ENCODE results near the gene PCSK1. TPM values are rescaled to one million over a fixed set of nuclear protein-coding genes. Genes with fewer than 3 reads are reported as not detected.

Gene PCSK1
- total RNA-seq, 1 donor from 2014 or later, result not detected

DNA sequence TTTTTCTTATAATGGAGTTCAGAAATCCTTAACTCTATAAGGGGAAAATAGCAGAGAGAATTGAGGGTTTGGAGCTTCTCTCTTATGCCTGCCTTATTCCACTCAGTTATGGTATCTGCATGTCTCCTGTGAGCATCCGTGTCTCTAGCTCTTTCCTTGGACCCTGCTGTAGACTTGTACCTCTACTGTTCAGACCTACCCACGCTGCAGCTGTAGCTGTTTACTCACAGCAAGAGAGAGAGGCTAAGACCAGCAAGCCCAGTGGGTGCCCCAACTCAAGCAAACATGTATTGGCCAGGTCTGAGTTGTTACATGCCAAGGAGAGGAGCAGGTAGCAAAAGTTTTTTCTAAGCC, 7.1 kb upstream of the PCSK1 start:
- CTCF ChIA-PET, result interaction anchor here (0.6 to 1.3 kb wide), 3 partner anchors 95 to 655 kb away, joined by 3 to 5 read pairs (median 4); no protein-coding TSS in a partner anchor
- intact Hi-C loops (cut with micrococcal nuclease), result loop anchor here (1.0 to 2.0 kb wide), 2 partner anchors 480 to 581 kb away; no protein-coding TSS in a partner anchor
- peak overlapping the region; percentile 51 for H3K27ac Mint-ChIP-seq

DNA sequence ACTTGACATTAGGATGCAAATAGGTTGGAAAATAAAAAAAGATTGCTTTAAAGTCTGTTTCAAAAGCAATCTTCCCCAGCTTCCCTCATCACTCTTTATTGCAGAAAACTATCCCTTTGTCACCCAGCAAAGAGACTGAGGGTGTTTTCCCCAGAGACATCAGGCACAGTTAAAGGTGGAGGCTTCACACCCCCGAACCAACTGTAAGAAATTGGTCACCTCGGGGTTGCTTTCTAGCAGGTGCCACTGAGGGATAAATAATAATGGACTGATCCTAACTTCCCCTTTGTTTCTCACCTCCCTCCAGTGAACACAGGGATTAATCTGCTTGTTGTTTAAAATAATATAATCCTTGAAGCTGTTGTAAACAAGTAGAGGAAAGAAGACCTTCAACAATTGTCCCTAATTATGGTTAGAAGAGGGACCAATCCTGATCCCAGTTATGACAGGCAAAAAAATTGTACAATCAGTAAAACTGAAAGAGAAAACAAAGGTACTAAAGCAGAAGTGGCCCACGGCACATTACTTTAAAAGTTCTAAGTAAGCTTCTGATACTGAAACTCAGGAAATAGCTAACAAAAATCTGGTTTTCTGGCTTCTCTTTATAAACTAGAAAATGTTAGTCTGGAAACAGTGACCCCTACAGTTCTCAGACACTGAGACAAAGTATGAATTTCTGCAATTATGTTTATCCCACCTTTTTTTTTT, 6.6 kb upstream of the PCSK1 start:
- intact Hi-C loops (cut with micrococcal nuclease), result loop anchor here (1.0 to 5.0 kb wide), 3 partner anchors 163 to 581 kb away; no protein-coding TSS in a partner anchor
- Mint-ChIP-seq H3K27ac (peak overlapping the region; percentile 77), H3K4me3 (peak overlapping the region; percentile 56), H3K9me3 (no peaks in the 10 kb centered on the region), H3K4me1 (peaks cover 17% of the 10 kb centered on the region), H3K36me3 (ENCODE audit: low read depth) (no peaks in the 10 kb centered on the region), H3K27me3 (peaks cover 11% of the 10 kb centered on the region)
- no peak for DNase-seq
- TF ChIP-seq, protein P1, sequence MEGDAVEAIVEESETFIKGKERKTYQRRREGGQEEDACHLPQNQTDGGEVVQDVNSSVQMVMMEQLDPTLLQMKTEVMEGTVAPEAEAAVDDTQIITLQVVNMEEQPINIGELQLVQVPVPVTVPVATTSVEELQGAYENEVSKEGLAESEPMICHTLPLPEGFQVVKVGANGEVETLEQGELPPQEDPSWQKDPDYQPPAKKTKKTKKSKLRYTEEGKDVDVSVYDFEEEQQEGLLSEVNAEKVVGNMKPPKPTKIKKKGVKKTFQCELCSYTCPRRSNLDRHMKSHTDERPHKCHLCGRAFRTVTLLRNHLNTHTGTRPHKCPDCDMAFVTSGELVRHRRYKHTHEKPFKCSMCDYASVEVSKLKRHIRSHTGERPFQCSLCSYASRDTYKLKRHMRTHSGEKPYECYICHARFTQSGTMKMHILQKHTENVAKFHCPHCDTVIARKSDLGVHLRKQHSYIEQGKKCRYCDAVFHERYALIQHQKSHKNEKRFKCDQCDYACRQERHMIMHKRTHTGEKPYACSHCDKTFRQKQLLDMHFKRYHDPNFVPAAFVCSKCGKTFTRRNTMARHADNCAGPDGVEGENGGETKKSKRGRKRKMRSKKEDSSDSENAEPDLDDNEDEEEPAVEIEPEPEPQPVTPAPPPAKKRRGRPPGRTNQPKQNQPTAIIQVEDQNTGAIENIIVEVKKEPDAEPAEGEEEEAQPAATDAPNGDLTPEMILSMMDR (IDR thresholded peaks at IDR 0.05), result no peak
- ChIA-PET CTCF (interaction anchor here (0.6 to 1.3 kb wide), 3 partner anchors 94 to 654 kb away, joined by 3 to 5 read pairs (median 4); no protein-coding TSS in a partner anchor), POLR2A (interaction anchor here (0.7 kb wide), 1 partner anchor 10 kb away, joined by 6 read pairs; no protein-coding TSS in a partner anchor)
- ATAC-seq (ENCODE audit: low read depth), result peak; percentile 71

More for the DNA sequence above, 7.1 kb upstream of the PCSK1 start:
- DNase-seq (no peak), ATAC-seq (ENCODE audit: low read depth) (no peak)
- Mint-ChIP-seq H3K9me3 (no peaks in the 10 kb centered on the region), H3K36me3 (ENCODE audit: low read depth) (no peaks in the 10 kb centered on the region), H3K4me1 (peaks cover 17% of the 10 kb centered on the region), H3K4me3 (peak overlapping the region; percentile 56), H3K27me3 (peaks cover 8% of the 10 kb centered on the region)
- POLR2A ChIA-PET, result interaction anchor here (0.7 kb wide), 1 partner anchor 10 kb away, joined by 6 read pairs; no protein-coding TSS in a partner anchor
- TF ChIP-seq, protein P1 (IDR thresholded peaks at IDR 0.05), result no peak

DNA sequence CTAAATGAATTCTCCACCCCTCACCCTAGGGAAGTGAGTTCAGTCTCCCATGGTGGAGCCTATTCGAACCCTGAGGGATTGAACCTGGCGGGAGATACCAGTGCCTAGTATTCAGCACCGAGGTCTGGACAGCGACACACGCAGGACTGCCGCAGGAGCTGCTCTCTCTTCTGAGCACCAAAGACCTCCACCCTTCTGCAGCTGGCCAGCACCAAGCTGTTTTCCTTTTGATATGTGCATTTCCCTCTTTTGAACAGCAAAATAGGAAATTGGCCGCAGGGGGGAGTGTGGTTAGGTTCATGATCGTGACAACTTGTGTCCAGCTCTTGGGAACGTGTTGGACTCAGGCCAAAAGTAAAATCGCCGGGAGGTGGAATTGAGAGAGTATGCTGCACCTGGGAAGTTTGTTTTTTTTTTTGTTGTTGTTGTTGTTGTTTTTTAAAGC, 1.2 kb upstream of the PCSK1 start:
- no peak overlapping the region for H3K4me3 Mint-ChIP-seq
- peaks cover 27% of the 10 kb centered on the region for H3K4me1 Mint-ChIP-seq
- DNase-seq, result no peak
- ATAC-seq (ENCODE audit: low read depth), result peak; percentile 60
- intact Hi-C loops (cut with micrococcal nuclease), result no loop called here
- POLR2A ChIA-PET, result no interaction called here
- H3K9me3 Mint-ChIP-seq, result no peaks in the 10 kb centered on the region
- H3K36me3 Mint-ChIP-seq (ENCODE audit: low read depth), result no peaks in the 10 kb centered on the region
- TF ChIP-seq, protein P1 (IDR thresholded peaks at IDR 0.05), result no peak
- no peak overlapping the region for H3K27ac Mint-ChIP-seq
- peaks cover 47% of the 10 kb centered on the region for H3K27me3 Mint-ChIP-seq
- CTCF ChIA-PET, result interaction anchor here (1.0 kb wide), 1 partner anchor 7 kb away, joined by 4 read pairs; no protein-coding TSS in a partner anchor

DNA sequence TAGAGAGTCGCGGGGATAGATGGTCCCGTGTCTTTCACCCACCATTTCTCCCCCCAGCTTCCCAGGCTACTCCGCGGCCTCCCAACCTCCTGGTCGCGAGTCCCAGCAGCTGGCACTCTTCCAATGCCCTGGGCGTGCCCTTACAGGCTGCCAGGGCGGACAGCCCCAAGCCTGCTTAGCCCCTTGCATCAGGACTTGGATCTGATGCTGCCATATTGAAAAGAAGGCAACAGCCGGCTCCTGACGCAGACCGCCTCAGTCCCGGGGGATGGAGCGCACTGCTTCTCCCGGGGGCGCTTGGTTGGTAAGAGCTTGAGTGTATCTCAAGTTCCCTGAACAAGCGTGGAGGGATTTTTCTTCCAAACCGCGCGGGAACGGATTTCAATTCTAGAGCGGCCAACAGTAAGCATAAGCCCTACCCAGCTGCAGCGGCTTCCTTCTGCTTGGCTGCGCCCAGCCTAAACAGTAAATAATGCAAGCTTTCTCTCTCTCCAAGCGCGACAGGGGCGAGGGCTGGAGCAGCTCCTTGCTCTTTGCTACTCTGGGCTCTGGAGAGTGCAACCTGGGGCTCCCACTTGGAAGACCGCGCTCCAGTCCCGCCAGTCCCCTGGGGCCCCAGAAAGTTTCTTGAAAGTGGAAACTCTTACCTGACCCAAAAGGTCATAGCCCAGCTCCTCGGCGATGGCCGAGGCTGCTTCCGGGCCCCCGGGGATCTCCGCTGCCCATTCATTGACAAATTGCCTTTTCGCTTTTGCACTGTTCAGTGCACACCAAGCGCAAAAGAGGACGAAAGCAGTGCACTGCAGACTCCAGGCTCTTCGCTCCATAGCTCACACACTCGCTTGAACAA, 607 bp downstream of the PCSK1 start:
- no peak overlapping the region for H3K4me3 Mint-ChIP-seq
- TF ChIP-seq, protein P1 (IDR thresholded peaks at IDR 0.05), result no peak
- ChIA-PET CTCF (no interaction called here), POLR2A (no interaction called here)
- H3K4me1 Mint-ChIP-seq, result peaks cover 24% of the 10 kb centered on the region
- intact Hi-C loops (cut with micrococcal nuclease), result no loop called here
- no peak overlapping the region for H3K27ac Mint-ChIP-seq
- DNase-seq (no peak), ATAC-seq (ENCODE audit: low read depth) (no peak)
- no peaks in the 10 kb centered on the region for H3K36me3 Mint-ChIP-seq (ENCODE audit: low read depth)
- H3K9me3 Mint-ChIP-seq, result no peaks in the 10 kb centered on the region
- peaks cover 47% of the 10 kb centered on the region for H3K27me3 Mint-ChIP-seq

All from activated B cell treated with CpG ODN at 0.5 μM for 24 hours (primary cell).